HG03575 (cell line): ENCODE measurements around the gene SYT14.
"Not testable (repeated sequence)": the region's sequence is repeated elsewhere in the genome, so short reads cannot be mapped to it uniquely, and the experiment has no call there.

Source experiments
- ATAC-seq: cut with Tn5 transposase; IDR thresholded peaks from one replicate; pipeline ENCODE4 v1.9.1; 2021; ENCODE audit not compliant: unreplicated experiment, insufficient number of reproducible peaks, low FRiP score; ENCODE audit errors: extremely low read depth

The SYT14 gene

GRCh38 chr1:210170220-210170619 lies 232.2 kb downstream of the SYT14 start:
- ATAC-seq: no peak

- ATAC-seq: no peak
Observed at GRCh38 chr1:210174133-210174532, 236.1 kb downstream of the SYT14 start.

GRCh38 chr1:210185063-210185462 lies 247.0 kb downstream of the SYT14 start:
- no peak for ATAC-seq

GRCh38 chr1:210187849-210188606 lies 250.0 kb downstream of the SYT14 start:
- ATAC-seq: not testable (repeated sequence)

GRCh38 chr1:210189426-210189825 lies 251.4 kb downstream of the SYT14 start:
- ATAC-seq: no peak

GRCh38 chr1:210195635-210196160 lies 257.7 kb downstream of the SYT14 start:
- no peak for ATAC-seq

- ATAC-seq: not testable (repeated sequence)
Observed at GRCh38 chr1:210196266-210196665, 258.2 kb downstream of the SYT14 start.

GRCh38 chr1:210198840-210199239 lies 260.8 kb downstream of the SYT14 start:
- ATAC-seq: no peak

- no peak for ATAC-seq
Observed at GRCh38 chr1:210200124-210200736, 262.2 kb downstream of the SYT14 start.

- no peak for ATAC-seq
Observed at GRCh38 chr1:210201681-210202080, 263.7 kb downstream of the SYT14 start.

GRCh38 chr1:210207597-210208450 lies 269.8 kb downstream of the SYT14 start:
- no peak for ATAC-seq

- no peak for ATAC-seq
Observed at GRCh38 chr1:210213335-210213734, 275.3 kb downstream of the SYT14 start.

- no peak for ATAC-seq
Observed at GRCh38 chr1:210214573-210215409, 276.8 kb downstream of the SYT14 start.

- ATAC-seq: no peak
Observed at GRCh38 chr1:210217482-210217881, 279.5 kb downstream of the SYT14 start.

- ATAC-seq: no peak
Observed at GRCh38 chr1:210218047-210218446, 280.0 kb downstream of the SYT14 start.
